GM19239 (cell line): ENCODE data around the gene RTN4RL1.

Source experiments
- DNase-seq: peaks from one replicate; pipeline ENCODE4 v3.0.0; 2011; ENCODE audit warnings: low spot score; ENCODE audit not compliant: insufficient read length
- FAIRE-seq: peaks from 2 replicates; lab custom pipeline; 2011; peaks lifted over from hg19 to GRCh38; lab: Jason Lieb, UNC

RTN4RL1 gene

DNA sequence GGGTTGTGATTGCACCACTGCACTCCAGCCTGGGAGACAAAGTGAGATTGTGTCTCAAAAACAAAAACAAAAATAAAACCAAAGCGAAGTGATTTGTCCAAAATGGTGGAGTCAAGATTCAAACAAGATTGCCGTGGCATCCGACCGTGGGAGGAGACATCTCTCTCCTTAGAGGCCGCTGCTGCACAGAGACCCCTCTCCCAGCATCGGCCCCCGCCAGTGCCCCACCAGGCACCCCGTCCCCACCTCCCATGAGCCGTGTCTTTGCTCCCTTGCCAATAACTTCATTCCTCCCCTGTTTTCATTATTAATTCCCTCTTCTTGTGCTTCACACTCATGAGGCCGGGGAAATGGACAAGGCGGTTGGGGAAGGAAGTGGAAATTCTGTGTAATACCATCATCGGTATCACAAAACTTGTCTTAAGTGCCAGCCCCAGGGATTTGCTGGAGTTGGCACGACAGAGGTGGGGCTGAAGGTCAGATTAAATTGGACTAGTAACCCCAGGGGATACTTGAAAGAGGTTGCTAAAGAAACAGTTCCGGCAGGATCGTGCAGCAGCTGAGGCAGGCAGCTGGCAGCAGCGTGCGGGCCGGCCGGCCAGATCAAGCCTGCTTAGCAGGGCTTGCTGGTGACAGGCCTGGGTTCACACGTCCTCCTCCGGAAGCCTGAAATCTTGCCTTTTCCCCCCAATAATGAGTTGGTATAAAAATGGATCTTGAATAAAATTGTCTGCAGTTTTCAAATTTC is 66.8 kb downstream of the RTN4RL1 start:
- FAIRE-seq, result no peak

DNA sequence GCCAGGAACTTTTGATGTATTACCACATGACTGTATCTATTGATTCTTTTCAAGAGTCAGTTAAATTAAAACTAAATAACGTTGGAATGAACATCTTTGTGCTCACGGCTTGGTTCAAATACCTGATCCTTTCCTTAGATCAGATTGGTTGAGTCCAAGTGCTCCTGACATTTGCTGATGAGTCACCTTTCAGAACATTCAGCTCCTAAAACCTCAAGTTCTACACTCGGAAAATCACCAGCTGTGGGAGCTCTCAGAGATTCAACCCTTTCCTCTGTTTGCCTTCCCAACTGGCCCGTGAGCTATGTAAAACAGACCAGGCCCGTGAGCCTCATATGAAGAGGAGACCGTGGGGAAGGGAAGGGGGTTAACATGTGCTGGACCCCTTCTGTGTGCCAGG is 68.1 kb downstream of the RTN4RL1 start:
- DNase-seq (no peak), FAIRE-seq (no peak)

More for the DNA sequence above, 66.8 kb downstream of the RTN4RL1 start:
- DNase-seq, result no peak

DNA sequence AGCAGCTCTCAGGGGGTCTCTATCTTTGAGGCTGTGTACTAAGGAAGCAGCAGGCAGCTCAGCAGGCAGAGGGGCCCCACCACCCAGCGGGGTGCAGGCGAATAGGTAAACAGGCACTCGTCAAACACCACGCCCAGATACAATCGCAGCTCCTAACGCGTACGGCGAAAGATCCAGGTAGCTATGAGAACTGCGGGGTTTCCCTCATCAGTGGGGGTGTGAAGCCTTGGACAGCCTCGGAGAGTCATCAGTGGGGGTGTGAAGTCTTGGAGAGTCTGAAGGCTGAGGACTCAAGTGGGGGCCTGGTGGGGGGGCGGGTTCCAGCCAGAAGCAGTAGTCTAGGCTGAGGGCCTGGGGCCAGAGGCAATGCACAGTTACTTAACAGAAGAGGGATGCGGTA is 69.0 kb downstream of the RTN4RL1 start:
- FAIRE-seq (no peak), DNase-seq (no peak)

DNA sequence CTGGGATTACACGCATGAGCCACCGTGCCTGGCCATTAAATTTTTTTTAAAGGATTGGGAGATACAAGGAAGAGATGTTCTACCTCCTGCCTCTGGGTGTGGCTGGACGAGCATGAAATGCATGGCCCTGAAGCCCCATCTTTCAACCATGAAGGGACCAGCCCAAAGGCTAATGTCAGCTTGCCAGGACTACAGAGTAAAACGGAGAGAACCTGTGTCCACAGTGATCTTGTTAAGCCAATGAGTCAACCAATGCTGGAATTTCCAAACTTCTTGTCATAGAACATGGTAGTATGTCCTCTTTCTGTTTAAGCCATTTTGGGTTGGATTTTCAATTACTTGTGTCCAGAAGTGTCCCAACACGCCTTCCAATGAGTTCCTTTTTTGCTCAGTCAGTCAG is 71.3 kb downstream of the RTN4RL1 start:
- DNase-seq (no peak), FAIRE-seq (no peak)

DNA sequence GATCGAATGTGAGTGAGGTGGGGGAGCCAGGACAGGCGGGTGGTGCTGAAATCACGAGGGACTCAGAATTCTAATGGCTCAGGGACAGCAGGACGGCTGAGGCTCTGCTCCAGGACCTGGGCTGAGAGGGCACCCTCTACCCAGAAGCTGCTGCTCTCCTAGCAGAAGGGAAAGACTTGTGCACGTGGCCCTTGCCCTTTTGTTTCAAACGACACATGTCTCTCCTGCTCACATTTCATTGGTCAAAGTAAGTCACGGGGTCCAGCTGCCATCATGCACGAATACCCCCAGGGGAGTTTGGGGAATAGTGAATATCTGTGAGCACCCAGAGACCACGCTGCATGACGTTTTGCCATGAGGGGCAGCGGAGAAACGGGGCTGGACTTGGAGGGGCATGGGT is 73.2 kb downstream of the RTN4RL1 start:
- DNase-seq, result no peak
- no peak for FAIRE-seq

DNA sequence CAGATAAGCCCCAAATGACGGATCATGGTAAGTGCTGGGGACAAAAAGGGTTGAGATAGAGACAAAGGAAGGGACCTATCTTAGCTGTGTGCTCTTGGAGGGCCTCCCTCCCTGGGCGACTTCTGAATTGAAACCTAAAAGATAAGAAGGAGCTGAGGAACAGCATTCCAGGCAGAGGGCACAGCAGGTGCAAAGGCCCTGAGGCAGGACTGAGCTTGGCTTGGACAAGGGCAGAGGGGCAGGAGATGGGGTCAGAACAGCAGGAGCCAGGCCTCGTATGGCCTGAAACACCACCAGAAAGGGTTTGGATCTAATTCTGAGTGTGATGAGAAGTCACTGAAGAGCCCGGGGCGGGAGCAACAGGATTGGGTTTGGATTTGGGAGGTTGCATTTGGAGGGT is 75.4 kb downstream of the RTN4RL1 start:
- no peak for DNase-seq
- FAIRE-seq, result no peak

DNA sequence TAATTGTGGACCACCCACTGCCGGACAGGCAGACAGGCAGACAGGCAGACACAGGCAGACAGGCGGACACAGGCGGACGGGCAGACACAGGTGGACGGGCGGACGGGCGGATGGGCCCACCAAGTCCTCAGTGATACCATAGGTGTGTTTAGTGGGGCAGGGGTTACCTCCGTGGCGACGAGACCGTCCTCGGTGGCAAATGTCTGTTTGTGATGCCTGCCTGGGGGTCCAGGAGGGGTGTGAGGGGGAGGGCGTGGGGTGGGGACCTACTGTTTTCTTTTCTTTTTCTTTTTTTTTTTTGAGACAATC is 76.7 kb downstream of the RTN4RL1 start:
- DNase-seq (no peak), FAIRE-seq (no peak)

DNA sequence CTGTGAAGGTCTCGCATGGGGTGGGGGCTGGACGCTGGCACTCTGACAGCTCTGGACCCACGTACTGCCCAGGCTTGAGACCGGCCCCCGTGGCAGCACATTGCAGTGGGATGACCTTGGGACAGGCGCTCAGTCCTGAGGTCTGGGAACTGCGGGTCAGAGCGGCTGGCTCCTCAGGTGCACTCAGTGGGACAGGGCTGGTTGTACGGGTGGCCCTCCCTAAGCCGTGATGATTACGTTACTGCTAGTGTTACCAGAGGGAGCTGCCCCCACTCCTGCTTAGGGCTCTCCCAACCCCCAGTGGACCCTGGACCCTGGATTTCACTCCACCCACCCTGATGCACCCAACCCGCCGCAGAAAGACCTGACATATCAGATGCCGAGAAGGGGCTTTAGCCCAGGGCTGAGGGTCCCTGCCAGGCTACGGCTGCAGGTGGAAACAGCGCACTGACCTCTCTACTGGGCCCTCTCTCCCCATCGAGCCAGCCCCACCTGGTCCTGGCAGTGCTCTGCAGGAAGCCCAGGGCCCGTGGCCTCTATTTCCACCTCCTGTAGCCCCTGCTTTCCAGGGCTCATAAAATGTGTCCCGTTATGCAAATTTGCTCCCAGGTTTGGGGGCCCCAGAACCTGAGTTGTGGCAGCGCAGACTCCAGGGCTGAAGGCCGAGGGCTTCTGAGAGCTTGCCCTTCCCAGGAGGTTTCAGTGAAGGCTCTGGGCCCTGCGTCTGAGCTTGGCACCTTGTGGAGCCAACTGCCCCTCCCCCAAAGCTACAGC is 77.2 kb downstream of the RTN4RL1 start:
- DNase-seq (no peak), FAIRE-seq (no peak)

DNA sequence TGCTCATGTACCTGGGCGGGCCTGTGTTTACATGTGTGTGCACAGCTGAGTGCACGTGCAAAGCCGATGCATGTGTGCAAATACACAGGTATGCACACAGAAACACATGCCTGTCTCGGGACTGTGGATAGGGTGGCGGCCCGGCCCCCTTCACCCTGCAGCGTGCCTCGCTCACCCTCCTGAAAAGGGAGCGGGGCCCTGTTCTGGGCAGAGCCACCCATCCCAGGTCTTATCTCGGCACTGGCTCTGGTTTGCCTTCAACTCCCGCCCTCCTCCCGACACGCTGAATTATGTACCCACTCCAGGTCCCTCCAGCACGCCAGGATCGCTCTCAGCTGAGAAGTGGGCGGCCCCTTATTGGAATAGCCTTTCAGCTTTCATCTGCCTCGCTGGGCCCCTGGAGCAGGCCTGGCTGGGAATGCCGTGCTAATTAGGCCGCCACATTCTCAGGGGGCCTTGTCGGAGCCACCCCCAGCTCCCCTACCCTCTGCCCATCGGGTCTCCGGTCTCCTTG is 77.8 kb downstream of the RTN4RL1 start:
- FAIRE-seq, result no peak
- DNase-seq, result no peak

DNA sequence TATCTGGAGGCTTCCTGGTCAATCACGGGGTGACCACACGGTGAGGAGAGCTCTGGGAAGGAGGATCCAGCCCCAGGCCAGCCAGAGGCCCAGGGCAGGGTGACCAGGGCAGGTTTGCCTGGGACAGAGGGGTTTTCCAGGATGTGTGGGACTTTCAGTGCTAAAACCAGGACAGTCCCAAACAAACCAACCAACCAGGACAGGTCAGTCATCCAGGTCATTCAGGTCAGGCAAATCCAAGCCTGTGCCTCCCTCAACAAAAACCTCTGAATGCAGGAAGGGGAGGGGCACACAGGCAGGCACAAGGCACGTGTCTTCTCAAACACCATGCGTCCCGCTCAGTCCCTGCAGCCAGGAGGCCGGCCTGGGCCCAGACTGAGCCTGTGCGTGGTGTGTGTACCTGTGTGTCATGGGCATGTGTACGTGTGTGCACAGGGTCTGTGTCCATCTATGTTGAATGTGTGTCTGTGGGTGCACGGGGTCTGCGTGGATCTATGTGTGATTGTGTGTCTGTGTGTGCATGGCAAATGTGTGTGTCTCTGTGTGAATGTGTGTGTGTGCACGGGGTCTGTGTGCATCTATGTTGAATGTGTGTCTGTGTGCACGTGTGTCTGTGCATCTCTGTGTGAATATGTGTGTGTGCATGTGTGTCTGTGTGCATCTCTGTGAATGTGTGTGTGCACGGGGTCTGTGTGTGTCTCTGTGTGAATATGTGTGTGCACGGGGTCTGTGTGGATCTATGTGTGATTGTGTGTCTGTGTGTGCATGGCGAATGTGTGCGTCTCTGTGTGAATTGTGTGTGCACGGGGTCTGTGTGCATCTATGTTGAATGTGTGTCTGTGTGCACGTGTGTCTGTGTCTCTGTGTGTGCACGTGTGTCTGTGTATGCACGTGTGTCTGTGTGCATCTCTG is 78.9 kb downstream of the RTN4RL1 start:
- no peak for FAIRE-seq

DNA sequence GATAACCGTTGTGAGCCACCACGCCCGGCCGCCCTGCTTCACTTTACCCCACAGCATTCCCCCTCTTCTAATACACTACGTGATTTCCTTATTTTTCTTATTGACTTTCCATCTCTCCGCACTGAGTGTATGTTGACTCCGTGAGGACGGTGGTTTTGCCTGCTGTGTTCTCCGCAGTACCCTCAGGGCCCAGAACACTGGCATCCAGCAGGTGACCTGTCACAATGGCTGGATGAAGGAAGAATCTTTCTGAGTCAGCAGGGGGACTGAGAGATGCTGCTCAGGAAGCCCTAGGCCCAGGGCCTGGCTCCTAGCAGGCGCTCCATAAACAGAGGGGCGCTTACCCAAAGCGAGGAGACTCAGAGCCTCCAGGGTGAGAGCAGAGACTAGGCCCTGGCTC is 79.5 kb downstream of the RTN4RL1 start:
- FAIRE-seq, result no peak
- no peak for DNase-seq

More for the DNA sequence above, 78.9 kb downstream of the RTN4RL1 start:
- DNase-seq, result no peak

DNA sequence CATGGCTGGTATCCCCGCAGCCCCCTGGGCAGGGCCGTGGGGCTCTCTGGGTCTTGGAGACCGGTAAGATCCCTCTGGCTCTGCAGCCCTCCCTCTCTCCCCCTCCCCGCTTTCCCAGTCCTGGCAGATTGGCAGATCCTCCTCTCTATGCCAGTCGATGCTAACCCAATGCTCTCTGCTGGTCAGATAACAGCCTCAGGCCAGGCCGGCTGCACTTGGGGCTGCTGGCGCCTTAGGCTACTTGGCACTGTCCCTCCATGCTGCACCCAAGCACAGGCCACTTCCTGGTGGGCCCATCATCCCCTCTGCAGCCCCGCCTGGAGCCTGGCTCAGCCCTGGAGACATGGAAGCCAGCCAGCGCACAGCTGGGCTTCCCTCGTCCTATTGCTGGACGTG is 81.7 kb downstream of the RTN4RL1 start:
- no peak for FAIRE-seq
- DNase-seq, result no peak

DNA sequence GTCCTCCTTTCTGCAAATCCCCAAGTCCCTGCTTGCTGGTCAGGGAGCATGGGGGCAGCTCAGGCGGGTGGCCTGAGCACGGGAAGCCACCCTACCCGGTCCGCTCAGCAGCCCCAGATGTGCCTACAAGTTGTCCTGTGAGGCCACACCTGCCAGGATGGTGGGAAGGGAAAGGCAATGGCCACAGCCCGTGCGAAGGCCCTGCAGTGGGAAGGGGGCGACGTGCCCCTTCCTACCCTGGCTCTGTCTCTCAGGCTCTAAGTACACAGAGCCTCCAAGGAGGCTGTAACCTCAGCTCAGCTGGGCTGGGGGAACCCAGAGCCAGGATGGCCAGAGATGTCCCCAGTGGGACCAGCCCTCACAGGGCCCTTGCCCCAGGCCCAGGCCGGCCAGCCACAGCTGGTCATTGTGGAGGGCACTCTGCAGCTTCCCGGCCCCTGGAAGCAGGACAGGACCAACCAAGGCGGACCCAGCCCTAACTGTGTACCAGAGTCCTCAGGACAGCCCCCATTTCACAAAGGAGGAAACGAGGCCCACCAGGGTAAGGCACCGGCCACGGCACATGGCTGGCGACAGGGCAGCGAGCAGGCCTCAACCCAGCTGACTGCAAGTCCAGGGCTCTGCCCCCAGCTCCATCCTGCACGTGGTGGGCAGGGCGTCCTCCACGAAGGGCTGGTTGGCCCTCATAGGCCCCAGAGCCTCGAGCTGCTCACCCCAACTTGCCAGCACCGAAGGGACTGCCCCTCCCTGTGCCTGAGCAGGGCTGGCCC is 82.3 kb downstream of the RTN4RL1 start:
- FAIRE-seq (no peak), DNase-seq (no peak)

DNA sequence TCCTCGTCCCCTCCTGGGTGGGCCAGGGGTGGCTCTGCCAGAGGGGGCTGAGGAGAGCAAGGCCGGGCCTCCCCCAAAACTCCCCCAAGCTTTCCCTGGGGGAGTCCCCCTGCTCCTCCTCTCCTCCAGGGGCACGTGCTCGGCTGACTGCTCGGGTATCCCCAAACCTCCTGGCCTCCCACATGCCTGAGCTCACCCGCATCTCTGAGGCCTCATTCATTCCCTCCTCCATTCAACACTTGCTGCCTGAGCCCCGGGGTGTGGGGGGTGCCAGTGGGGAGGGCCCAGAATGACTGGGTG is 83.1 kb downstream of the RTN4RL1 start:
- FAIRE-seq (no peak), DNase-seq (no peak)

DNA sequence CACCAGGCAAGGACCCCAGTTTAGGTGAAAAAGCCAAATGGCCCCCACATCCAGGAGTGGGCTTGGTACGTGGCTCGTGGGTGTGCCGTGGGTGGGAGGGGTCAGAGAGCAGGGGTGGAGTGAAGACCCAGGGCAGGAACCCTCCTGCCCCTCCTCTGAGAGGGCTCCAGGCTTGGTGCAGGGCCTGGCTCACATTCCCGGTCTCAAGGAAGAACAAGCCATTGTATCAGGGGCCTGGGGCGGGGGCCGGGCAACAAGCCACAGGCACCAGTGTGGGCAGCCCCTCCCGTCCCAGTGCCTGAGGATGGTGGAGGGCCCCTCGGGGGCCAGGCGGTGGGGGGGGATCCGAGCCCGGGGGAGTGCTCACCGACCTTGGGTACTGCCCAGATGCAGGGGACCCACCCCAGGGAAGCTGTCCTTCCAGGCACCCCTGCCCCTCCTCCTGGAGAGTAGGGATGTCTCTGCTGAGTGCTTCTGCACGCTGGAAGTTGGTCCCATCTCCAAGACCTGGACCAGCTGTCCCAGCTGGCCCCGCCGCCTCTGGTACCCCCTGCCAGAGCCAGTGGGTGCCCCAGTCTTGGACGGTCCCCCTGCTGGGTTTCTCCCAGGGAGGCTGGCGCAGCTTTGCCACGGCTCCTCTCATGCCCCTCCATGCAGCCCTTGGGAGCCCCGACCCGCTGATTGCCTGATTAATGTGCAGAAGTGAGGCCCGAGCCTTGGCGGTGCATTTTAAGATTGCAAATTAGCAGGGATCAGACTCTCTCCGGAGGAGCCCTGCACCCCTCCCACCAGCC is 83.7 kb downstream of the RTN4RL1 start:
- no peak for FAIRE-seq
- no peak for DNase-seq

DNA sequence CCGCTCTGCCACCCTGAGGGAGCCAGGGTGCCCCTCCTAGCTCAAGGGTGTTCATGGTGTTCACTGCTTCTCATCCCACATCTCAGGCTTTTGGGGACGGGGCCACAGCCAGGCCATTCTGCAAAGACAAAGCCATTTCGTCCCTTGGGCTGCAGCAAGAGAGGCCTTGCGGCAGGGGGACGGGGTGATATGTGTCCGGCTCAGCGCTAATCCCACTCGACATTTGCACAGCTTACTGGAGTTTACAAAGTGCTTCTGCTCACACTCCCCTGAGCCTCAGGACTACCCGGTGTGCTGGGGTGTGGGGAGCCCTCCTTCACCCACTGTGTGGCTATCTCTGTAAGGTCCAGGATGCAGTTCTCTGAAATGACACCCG is 84.3 kb downstream of the RTN4RL1 start:
- FAIRE-seq (no peak), DNase-seq (no peak)

DNA sequence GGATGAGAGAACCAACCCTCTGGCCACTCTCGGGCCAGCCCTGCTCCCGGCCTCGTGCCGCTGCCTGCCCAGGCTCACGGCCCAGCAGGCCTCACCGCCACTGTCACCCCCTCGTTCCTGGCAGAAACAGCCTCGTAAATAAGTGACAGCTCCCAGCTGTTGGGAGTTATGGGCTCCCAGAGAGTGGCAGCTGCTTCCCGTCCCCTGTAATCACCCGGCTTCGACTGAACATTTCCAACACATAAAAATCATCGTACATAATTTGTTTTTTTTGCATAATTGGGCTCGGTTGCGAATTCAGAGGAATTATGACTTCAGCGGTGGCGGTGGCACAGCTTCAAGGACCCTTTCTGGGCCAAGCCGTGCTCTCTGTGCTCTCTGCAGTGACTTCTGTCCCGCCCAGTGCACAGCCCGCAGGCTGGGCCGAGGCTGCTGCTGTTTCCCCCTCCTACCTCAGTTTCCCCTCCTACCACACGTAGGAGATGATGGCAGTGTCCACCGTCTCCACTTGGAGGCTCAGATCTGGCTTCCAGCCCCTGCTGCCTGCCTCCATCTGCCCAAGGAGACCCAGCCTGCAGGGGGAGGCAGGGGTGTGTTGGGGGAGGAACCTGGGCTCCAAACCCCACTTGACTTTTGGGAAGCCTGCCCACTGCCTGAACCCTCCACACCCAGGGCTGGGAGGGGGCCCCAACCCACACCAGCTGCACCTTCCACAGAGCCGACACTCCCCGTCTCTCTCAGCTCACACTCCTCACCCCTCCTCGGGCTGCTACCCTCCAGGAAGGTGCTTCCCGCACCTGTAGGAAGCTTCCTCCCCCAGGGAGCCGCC is 84.9 kb downstream of the RTN4RL1 start:
- no peak for FAIRE-seq
- no peak for DNase-seq

DNA sequence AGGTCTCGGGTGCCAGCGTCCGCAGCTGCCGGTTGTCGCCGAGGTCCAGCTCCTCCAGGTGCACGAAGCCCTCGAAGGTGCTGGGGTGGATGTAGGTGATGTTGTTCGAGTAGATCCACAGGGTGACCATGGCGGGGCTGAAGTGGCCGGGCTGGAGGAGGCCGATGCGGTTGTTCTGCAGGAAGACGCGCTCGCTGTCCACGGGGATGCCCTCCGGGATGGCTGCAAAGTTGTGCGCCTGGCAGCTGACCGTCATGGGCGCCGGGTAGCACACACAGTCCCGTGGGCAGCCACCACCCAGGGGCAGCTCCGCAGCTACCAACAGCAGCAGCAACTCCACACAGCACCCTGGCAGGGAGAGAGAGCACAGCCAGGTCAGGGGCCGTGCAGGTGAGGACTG is 87.7 kb downstream of the RTN4RL1 start:
- DNase-seq (no peak), FAIRE-seq (no peak)

DNA sequence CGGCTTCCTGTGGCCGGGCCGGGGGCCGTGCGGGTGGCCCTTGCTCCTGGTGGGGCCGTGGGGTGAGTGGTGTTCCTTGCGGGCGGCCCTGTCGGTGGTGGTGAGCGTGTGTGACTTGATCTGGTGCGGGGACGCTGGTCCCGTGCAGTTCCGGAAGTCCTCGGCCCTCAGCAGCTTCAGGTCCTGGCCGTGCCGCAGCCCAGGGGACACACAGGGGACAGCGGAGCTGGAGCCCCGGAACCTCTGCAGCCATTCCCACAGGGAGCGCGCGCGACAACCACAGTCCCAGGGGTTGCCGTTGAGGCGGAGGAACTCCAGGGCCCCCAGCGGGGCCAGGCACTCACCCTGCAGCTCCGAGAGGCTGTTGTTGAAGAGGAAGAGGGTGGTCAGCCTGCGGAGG is 88.4 kb downstream of the RTN4RL1 start:
- DNase-seq (no peak), FAIRE-seq (no peak)
